HG02763 (cell line): ENCODE results near the gene SLC19A3.
A peak's percentile ranks its signal among the peaks of the same experiment; 100 is the strongest.
"Not testable (repeated sequence)": the region's sequence is repeated elsewhere in the genome, so short reads cannot be mapped to it uniquely, and the experiment has no call there.

Experiments
- ATAC-seq: cut with Tn5 transposase; IDR thresholded peaks from one replicate; pipeline ENCODE4 v1.9.1; 2021; ENCODE audit warnings: mild to moderate bottlenecking, moderate library complexity; ENCODE audit not compliant: unreplicated experiment

Gene SLC19A3

GRCh38 chr2:227717687-227718567, at the start of gene SLC19A3:
Gene SLC19A3 (minus strand): TSS chr2:227718028. CDS start chr2:227702318, 15,710 bp downstream.
- ATAC-seq, result no peak

- ATAC-seq, result peak; percentile 99
These were observed 48.6 kb upstream of the SLC19A3 start for GRCh38 chr2:227766373-227766883.

- peak; percentile 12 for ATAC-seq
These were observed 48.1 kb upstream of the SLC19A3 start for GRCh38 chr2:227765788-227766372.

- ATAC-seq, result no peak
These were observed 44.1 kb upstream of the SLC19A3 start for GRCh38 chr2:227761740-227762476.

- no peak for ATAC-seq
These were observed 41.7 kb upstream of the SLC19A3 start for GRCh38 chr2:227759411-227760118.

GRCh38 chr2:227756261-227756660, 38.4 kb upstream of the SLC19A3 start:
- ATAC-seq, result not testable (repeated sequence)

- ATAC-seq, result no peak
These were observed 30.3 kb upstream of the SLC19A3 start for GRCh38 chr2:227748079-227748478.

GRCh38 chr2:227745594-227745993, 27.8 kb upstream of the SLC19A3 start, which contains the start of gene SCYGR8:
Gene SCYGR8 (plus strand): TSS chr2:227745894. CDS start chr2:227745894, 0 bp downstream.
- no peak for ATAC-seq

GRCh38 chr2:227740705-227741104, 22.9 kb upstream of the SLC19A3 start:
- ATAC-seq, result not testable (repeated sequence)

GRCh38 chr2:227739351-227739750, 21.5 kb upstream of the SLC19A3 start:
- no peak for ATAC-seq

- no peak for ATAC-seq
These were observed 10.2 kb upstream of the SLC19A3 start, which contains the start of gene SCYGR7 for GRCh38 chr2:227728035-227728434. Gene SCYGR7 (plus strand): TSS chr2:227728335. CDS start chr2:227728335, 0 bp downstream.

GRCh38 chr2:227724394-227725039, 6.7 kb upstream of the SLC19A3 start, which contains the start of gene SCYGR6:
Gene SCYGR6 (minus strand): TSS chr2:227724757. CDS start chr2:227724757, 0 bp downstream.
- no peak for ATAC-seq

GRCh38 chr2:227722821-227723220, 5.0 kb upstream of the SLC19A3 start:
- ATAC-seq, result not testable (repeated sequence)

GRCh38 chr2:227720680-227721079, 2.9 kb upstream of the SLC19A3 start:
- no peak for ATAC-seq

- no peak for ATAC-seq
These were observed 1.8 kb upstream of the SLC19A3 start for GRCh38 chr2:227719641-227720040.

- ATAC-seq, result no peak
These were observed 1.3 kb downstream of the SLC19A3 start for GRCh38 chr2:227716501-227716900.

GRCh38 chr2:227713291-227713690, 4.5 kb downstream of the SLC19A3 start:
- no peak for ATAC-seq

GRCh38 chr2:227710986-227711385, 6.8 kb downstream of the SLC19A3 start:
- no peak for ATAC-seq

- no peak for ATAC-seq
These were observed 10.4 kb downstream of the SLC19A3 start for GRCh38 chr2:227707390-227707789.

GRCh38 chr2:227706859-227707258, 11.0 kb downstream of the SLC19A3 start:
- ATAC-seq, result no peak
